ENCODE results near the gene TPBGL. TPM values are rescaled to one million over a fixed set of nuclear protein-coding genes. Genes with fewer than 3 reads are reported as not detected.

TPBGL gene
- total RNA-seq, 4 donors from 2014 or later, result 0.36 to 0.40 TPM; not detected in 2

- no peak for TF ChIP-seq POLR2A (IDR thresholded peaks at IDR 0.05)
- no peak for TF ChIP-seq POLR2AphosphoS5 (IDR thresholded peaks at IDR 0.05)
- TF ChIP-seq CTCF (IDR thresholded peaks at IDR 0.05), result no peak
- DNase-seq (ENCODE audit: low spot score in 2 of 2), result no peak
- H3K27me3 ChIP-seq, result no peaks in the 10 kb centered on the region
- WGBS, result 88% methylated on average over 5 of the region's 5 CpGs
- no peaks in the 10 kb centered on the region for H3K9me3 ChIP-seq
- H3K27ac ChIP-seq, result no peak overlapping the region
- H3K4me3 ChIP-seq, result no peak overlapping the region
- H3K4me1 ChIP-seq, result no peaks in the 10 kb centered on the region
- no peaks in the 10 kb centered on the region for H3K36me3 ChIP-seq
Observed at GRCh38 chr11:75212411-75212810, 28.2 kb upstream of the TPBGL start.

- WGBS, result 9% methylated on average over 8 of the region's 8 CpGs
Observed at GRCh38 chr11:75214411-75214821, 26.2 kb upstream of the TPBGL start.

GRCh38 chr11:75214843-75215242 lies 25.7 kb upstream of the TPBGL start:
- Histone ChIP-seq H3K27me3 (no peaks in the 10 kb centered on the region), H3K9me3 (no peaks in the 10 kb centered on the region), H3K4me1 (no peaks in the 10 kb centered on the region), H3K27ac (no peak overlapping the region), H3K4me3 (no peak overlapping the region), H3K36me3 (no peaks in the 10 kb centered on the region)
- no peak for DNase-seq (ENCODE audit: low spot score in 2 of 2)
- no peak for TF ChIP-seq POLR2A (IDR thresholded peaks at IDR 0.05)
- no peak for TF ChIP-seq POLR2AphosphoS5 (IDR thresholded peaks at IDR 0.05)
- TF ChIP-seq EP300 (IDR thresholded peaks at IDR 0.05), result no peak
- TF ChIP-seq CTCF (IDR thresholded peaks at IDR 0.05), result no peak

More at GRCh38 chr11:75214411-75214821, 26.2 kb upstream of the TPBGL start:
- H3K27me3 ChIP-seq, result no peaks in the 10 kb centered on the region
- no peak overlapping the region for H3K4me3 ChIP-seq
- no peaks in the 10 kb centered on the region for H3K36me3 ChIP-seq
- H3K27ac ChIP-seq, result no peak overlapping the region
- no peak for TF ChIP-seq POLR2A (IDR thresholded peaks at IDR 0.05)
- no peak for TF ChIP-seq EP300 (IDR thresholded peaks at IDR 0.05)
- no peak for TF ChIP-seq CTCF (IDR thresholded peaks at IDR 0.05)
- no peak for TF ChIP-seq POLR2AphosphoS5 (IDR thresholded peaks at IDR 0.05)
- DNase-seq (ENCODE audit: low spot score in 2 of 2), result peak in 1 of 2 donors; percentile 86
- H3K4me1 ChIP-seq, result no peaks in the 10 kb centered on the region
- H3K9me3 ChIP-seq, result no peaks in the 10 kb centered on the region

- H3K9me3 ChIP-seq, result no peaks in the 10 kb centered on the region
- WGBS, result 49% methylated on average over 2 of the region's 2 CpGs
- H3K27me3 ChIP-seq, result no peaks in the 10 kb centered on the region
- H3K4me1 ChIP-seq, result no peaks in the 10 kb centered on the region
- no peak overlapping the region for H3K4me3 ChIP-seq
- no peak for DNase-seq (ENCODE audit: low spot score in 2 of 2)
- H3K27ac ChIP-seq, result no peak overlapping the region
- TF ChIP-seq POLR2AphosphoS5 (IDR thresholded peaks at IDR 0.05) (no peak), EP300 (IDR thresholded peaks at IDR 0.05) (no peak), CTCF (IDR thresholded peaks at IDR 0.05) (no peak), POLR2A (IDR thresholded peaks at IDR 0.05) (no peak)
- H3K36me3 ChIP-seq, result no peaks in the 10 kb centered on the region
Observed at GRCh38 chr11:75219869-75220268, 20.7 kb upstream of the TPBGL start.

GRCh38 chr11:75223954-75224643 lies 16.5 kb upstream of the TPBGL start:
- DNase-seq (ENCODE audit: low spot score in 2 of 2), result no peak
- TF ChIP-seq POLR2AphosphoS5 (IDR thresholded peaks at IDR 0.05), result no peak
- TF ChIP-seq POLR2A (IDR thresholded peaks at IDR 0.05), result no peak
- TF ChIP-seq EP300 (IDR thresholded peaks at IDR 0.05), result no peak
- no peak for TF ChIP-seq CTCF (IDR thresholded peaks at IDR 0.05)
- Histone ChIP-seq H3K27me3 (no peaks in the 10 kb centered on the region), H3K9me3 (no peaks in the 10 kb centered on the region), H3K27ac (no peak overlapping the region), H3K4me3 (no peak overlapping the region), H3K4me1 (no peaks in the 10 kb centered on the region), H3K36me3 (no peaks in the 10 kb centered on the region)
- 70% methylated on average over 5 of the region's 5 CpGs for WGBS

Data from suprapubic skin (tissue), 4 donors.